Loucy (cell line): Measurements from ENCODE around the gene FAM181B.

Experiments
- CTCF ChIP-seq: fragments of 200-600 bp; sonication (generic); conservative IDR thresholded peaks from 2 replicates; pipeline ENCODE4 v1.5.1; 2014; ENCODE audit warnings: mild to moderate bottlenecking, antibody characterized with exemption, low read length
- EZH2phosphoT487 ChIP-seq: fragments of 200-600 bp; IDR thresholded peaks from 2 replicates; pipeline ENCODE4 v1.6.1; 2018; ENCODE audit warnings: antibody characterized with exemption, mild to moderate bottlenecking, moderate library complexity, borderline replicate concordance

GRCh38 chr11:82759649-82760048, 26.0 kb upstream of the FAM181B start:
- no peak for TF ChIP-seq CTCF
- no peak for TF ChIP-seq EZH2phosphoT487
